Head of caudate nucleus (tissue), 42 donors: Measurements from ENCODE around the gene TM9SF3.

Experiments used
- DNase-seq, 42 donors: peaks; one replicate each; pipeline versions ENCODE4 v3.0.0 to v3.0.0-alpha.2; 2020 to 2021; ENCODE audit warnings: mixed read lengths in 7 of 42
- intact Hi-C: fragments of 100-400 bp; cut with DNase I; formaldehyde crosslinking; loops from one replicate; pipeline ENCODE4 v1.15.0; 2022

The TM9SF3 gene

GRCh38 chr10:96606946-96607345, 20.1 kb upstream of the TM9SF3 start:
- DNase-seq, result no peak
- intact Hi-C loops, result no loop called here

GRCh38 chr10:96606216-96606615, 19.4 kb upstream of the TM9SF3 start:
- intact Hi-C loops, result no loop called here
- DNase-seq, result no peak

- intact Hi-C loops, result no loop called here
- DNase-seq, result no peak
Measured at GRCh38 chr10:96600337-96600736, 13.5 kb upstream of the TM9SF3 start.

- DNase-seq, result no peak
- intact Hi-C loops, result no loop called here
Measured at GRCh38 chr10:96598846-96599245, 12.0 kb upstream of the TM9SF3 start.

- intact Hi-C loops, result no loop called here
- no peak for DNase-seq
Measured at GRCh38 chr10:96596422-96597407, 9.9 kb upstream of the TM9SF3 start.

- intact Hi-C loops, result no loop called here
- DNase-seq, result no peak
Measured at GRCh38 chr10:96595741-96596140, 8.9 kb upstream of the TM9SF3 start.

- DNase-seq, result no peak
- intact Hi-C loops, result no loop called here
Measured at GRCh38 chr10:96591946-96592345, 5.1 kb upstream of the TM9SF3 start.

GRCh38 chr10:96588616-96589419, 2.0 kb upstream of the TM9SF3 start:
- peak in 1 of 42 donors; percentile 13 for DNase-seq

GRCh38 chr10:96588060-96588554, 1.3 kb upstream of the TM9SF3 start:
- intact Hi-C loops, result loop anchor here (5.0 to 10.0 kb wide), 2 partner anchors 193 to 244 kb away; partner anchors contain the start of gene LCOR
- DNase-seq, result no peak

More at GRCh38 chr10:96588616-96589419, 2.0 kb upstream of the TM9SF3 start:
- intact Hi-C loops, result loop anchor here (5.0 to 10.0 kb wide), 2 partner anchors 194 to 243 kb away; partner anchors contain the start of gene LCOR

GRCh38 chr10:96587264-96588059, 650 bp upstream of the TM9SF3 start:
- DNase-seq, result peak in 14 of 42 donors; percentile 20 to 70 (median 40)
- intact Hi-C loops, result loop anchor here (5.0 to 10.0 kb wide), 2 partner anchors 193 to 245 kb away; partner anchors contain the start of gene LCOR

- DNase-seq, result peak in 2 of 42 donors; percentile 11 to 32
- intact Hi-C loops, result loop anchor here (5.0 to 10.0 kb wide), 2 partner anchors 191 to 246 kb away; partner anchors contain the start of gene LCOR
Measured at GRCh38 chr10:96585736-96586418, 935 bp downstream of the TM9SF3 start.

GRCh38 chr10:96584474-96584873, 2.3 kb downstream of the TM9SF3 start:
- DNase-seq, result no peak
- intact Hi-C loops, result loop anchor here (10.0 kb wide), 1 partner anchor 190 kb away; no protein-coding TSS in a partner anchor

GRCh38 chr10:96584035-96584434, 2.8 kb downstream of the TM9SF3 start:
- no peak for DNase-seq
- intact Hi-C loops, result loop anchor here (10.0 kb wide), 1 partner anchor 189 kb away; no protein-coding TSS in a partner anchor

GRCh38 chr10:96579133-96579532, 7.7 kb downstream of the TM9SF3 start:
- intact Hi-C loops, result no loop called here

GRCh38 chr10:96578633-96579032, 8.2 kb downstream of the TM9SF3 start:
- DNase-seq, result no peak
- intact Hi-C loops, result no loop called here

More at GRCh38 chr10:96579133-96579532, 7.7 kb downstream of the TM9SF3 start:
- DNase-seq, result no peak

- intact Hi-C loops, result no loop called here
- DNase-seq, result no peak
Measured at GRCh38 chr10:96578022-96578421, 8.8 kb downstream of the TM9SF3 start.

- intact Hi-C loops, result no loop called here
- DNase-seq, result no peak
Measured at GRCh38 chr10:96577069-96577468, 9.7 kb downstream of the TM9SF3 start.
